ENCODE data around the gene PTPRN2.

Gene PTPRN2

GRCh38 chr7:157853789-157854065 lies 733.9 kb downstream of the PTPRN2 start:
- H3K36me3 Mint-ChIP-seq (ENCODE audit: low read depth) = no peaks in the 10 kb centered on the region
- peaks cover 2% of the 10 kb centered on the region for H3K27me3 Mint-ChIP-seq (ENCODE audit: low read depth, poor library complexity)
- TF ChIP-seq CTCF (IDR thresholded peaks at IDR 0.05) = no peak
- H3K27ac Mint-ChIP-seq = no peak overlapping the region
- H3K4me3 Mint-ChIP-seq = no peak overlapping the region
- H3K9me3 Mint-ChIP-seq = peaks cover 18% of the 10 kb centered on the region
- no peak for DNase-seq
- H3K4me1 Mint-ChIP-seq = peaks cover 43% of the 10 kb centered on the region

GRCh38 chr7:157853076-157853788 lies 734.4 kb downstream of the PTPRN2 start:
- TF ChIP-seq CTCF (IDR thresholded peaks at IDR 0.05) = no peak
- H3K4me1 Mint-ChIP-seq = peaks cover 43% of the 10 kb centered on the region
- H3K36me3 Mint-ChIP-seq (ENCODE audit: low read depth) = no peaks in the 10 kb centered on the region
- DNase-seq = no peak
- peaks cover 18% of the 10 kb centered on the region for H3K9me3 Mint-ChIP-seq
- no peak overlapping the region for H3K27ac Mint-ChIP-seq
- peaks cover 2% of the 10 kb centered on the region for H3K27me3 Mint-ChIP-seq (ENCODE audit: low read depth, poor library complexity)
- no peak overlapping the region for H3K4me3 Mint-ChIP-seq

- Mint-ChIP-seq H3K27ac (peak overlapping the region; percentile 82), H3K36me3 (ENCODE audit: low read depth) (no peaks in the 10 kb centered on the region), H3K4me3 (peak overlapping the region; percentile 53), H3K27me3 (ENCODE audit: low read depth, poor library complexity) (peaks cover 2% of the 10 kb centered on the region), H3K4me1 (peaks cover 40% of the 10 kb centered on the region), H3K9me3 (peaks cover 18% of the 10 kb centered on the region)
- no peak for TF ChIP-seq CTCF (IDR thresholded peaks at IDR 0.05)
- peak; percentile 37 for DNase-seq
These were observed 736.0 kb downstream of the PTPRN2 start for GRCh38 chr7:157851501-157852067.

GRCh38 chr7:157850481-157851444 lies 736.9 kb downstream of the PTPRN2 start:
- H3K27me3 Mint-ChIP-seq (ENCODE audit: low read depth, poor library complexity) = no peaks in the 10 kb centered on the region
- peaks cover 20% of the 10 kb centered on the region for H3K9me3 Mint-ChIP-seq
- H3K4me1 Mint-ChIP-seq = peaks cover 32% of the 10 kb centered on the region
- H3K36me3 Mint-ChIP-seq (ENCODE audit: low read depth) = no peaks in the 10 kb centered on the region
- DNase-seq = no peak
- no peak for TF ChIP-seq CTCF (IDR thresholded peaks at IDR 0.05)
- no peak overlapping the region for H3K4me3 Mint-ChIP-seq
- H3K27ac Mint-ChIP-seq = peak overlapping the region; percentile 19

GRCh38 chr7:157849726-157850125 lies 737.9 kb downstream of the PTPRN2 start:
- TF ChIP-seq CTCF (IDR thresholded peaks at IDR 0.05) = no peak
- no peak overlapping the region for H3K4me3 Mint-ChIP-seq
- DNase-seq = no peak
- H3K36me3 Mint-ChIP-seq (ENCODE audit: low read depth) = no peaks in the 10 kb centered on the region
- H3K9me3 Mint-ChIP-seq = peaks cover 31% of the 10 kb centered on the region
- no peak overlapping the region for H3K27ac Mint-ChIP-seq
- peaks cover 22% of the 10 kb centered on the region for H3K4me1 Mint-ChIP-seq
- H3K27me3 Mint-ChIP-seq (ENCODE audit: low read depth, poor library complexity) = no peaks in the 10 kb centered on the region

All from nephron progenitor cell (in vitro differentiated cells).